T-helper 1 cell treated with Interleukin-12 subunit alpha and Interleukin-12 subunit beta and Interleukin-4 antibody, amounts not matched to agents 30 μg/mL and 1 μg/mL, for 36 hours (primary cell): Measurements from ENCODE around the gene NELL1.

Experiments used
- H3K27ac Mint-ChIP-seq: one replicate; pipeline ENCODE4 v1.8.0; 2021; ENCODE audit warnings: mild to moderate bottlenecking, mixed read lengths
- H3K27me3 Mint-ChIP-seq: one replicate; pipeline ENCODE4 v1.8.0; 2021; ENCODE audit warnings: low read depth, mixed read lengths
- H3K36me3 Mint-ChIP-seq: one replicate; pipeline ENCODE4 v1.8.0; 2021; ENCODE audit warnings: low read depth, mixed read lengths
- H3K4me1 Mint-ChIP-seq: one replicate; pipeline ENCODE4 v1.8.0; 2021; ENCODE audit warnings: low read depth, mixed read lengths
- H3K4me3 Mint-ChIP-seq: one replicate; pipeline ENCODE4 v1.8.0; 2021; ENCODE audit warnings: mild to moderate bottlenecking, moderate library complexity, mixed read lengths
- H3K9me3 Mint-ChIP-seq: one replicate; pipeline ENCODE4 v1.8.0; 2021; ENCODE audit warnings: mixed read lengths

NELL1 gene

DNA sequence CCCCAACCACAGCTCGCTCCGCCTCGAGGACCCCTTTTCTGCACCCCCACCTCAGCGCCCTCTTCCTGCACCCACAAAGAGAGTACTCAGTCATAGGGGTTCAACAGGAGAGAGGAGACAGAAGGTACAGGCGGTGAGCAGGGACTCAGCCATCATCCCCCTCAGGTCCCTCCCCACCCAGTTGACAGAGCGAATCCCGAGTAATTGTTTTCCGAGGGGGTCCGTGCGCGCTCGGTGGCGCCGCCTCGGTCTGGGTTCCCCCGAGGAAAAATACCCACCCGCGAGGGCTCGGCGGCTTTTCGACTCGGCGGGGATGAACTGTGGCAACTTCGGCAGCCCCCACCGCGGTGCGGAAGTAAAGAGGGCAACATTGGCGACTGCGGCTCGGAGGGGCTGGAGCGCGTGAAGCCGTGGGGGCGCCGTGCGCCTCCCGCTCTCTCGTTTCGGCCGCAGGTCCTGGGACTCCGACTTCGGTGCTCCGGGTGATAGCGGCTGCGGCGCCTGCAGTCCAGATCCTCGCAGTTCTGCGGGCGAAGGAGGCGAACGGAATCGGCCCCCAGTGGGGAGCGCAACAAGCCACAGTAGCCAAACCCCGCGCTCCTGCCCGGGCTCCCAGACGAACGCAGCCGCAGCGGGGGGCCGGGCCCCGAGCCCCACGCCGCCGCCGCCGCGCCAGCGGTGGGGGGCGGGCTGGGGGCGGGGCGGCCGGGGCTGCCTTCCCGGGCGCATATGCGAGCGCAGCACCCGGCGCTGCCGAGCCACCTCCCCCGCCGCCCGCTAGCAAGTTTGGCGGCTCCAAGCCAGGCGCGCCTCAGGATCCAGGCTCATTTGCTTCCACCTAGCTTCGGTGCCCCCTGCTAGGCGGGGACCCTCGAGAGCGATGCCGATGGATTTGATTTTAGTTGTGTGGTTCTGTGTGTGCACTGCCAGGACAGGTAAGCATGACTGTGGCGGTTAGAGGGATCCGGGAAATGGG is at the start of gene NELL1:
Gene NELL1, plus strand, starts transcription at position 743 of the 976 bp plus-strand sequence.
- no peak within 1 kb of the TSS for H3K4me3 Mint-ChIP-seq

DNA sequence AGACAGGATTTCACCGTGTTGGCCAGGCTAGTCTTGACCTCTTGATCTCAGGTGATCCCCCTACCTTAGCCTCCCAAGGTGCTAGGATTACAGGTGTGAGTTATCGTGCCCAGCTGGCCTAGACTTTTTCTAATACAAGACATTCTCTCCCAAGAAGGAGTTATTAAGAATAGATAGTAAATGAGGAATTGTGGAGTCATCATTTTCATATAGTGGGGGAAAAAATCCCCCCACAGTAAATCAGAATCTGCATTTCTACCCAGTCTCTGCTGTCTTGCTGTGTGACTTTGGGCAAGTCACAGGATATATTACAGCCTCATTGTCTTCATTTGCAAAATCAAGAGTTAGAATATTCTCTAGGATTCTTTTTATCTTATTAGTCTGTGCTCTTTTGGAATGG is 48.4 kb upstream of the NELL1 start:
- Mint-ChIP-seq H3K36me3 (no peaks in the 10 kb centered on the region), H3K27me3 (no peaks in the 10 kb centered on the region), H3K27ac (no peak overlapping the region), H3K4me3 (no peak overlapping the region), H3K4me1 (no peaks in the 10 kb centered on the region), H3K9me3 (no peaks in the 10 kb centered on the region)

More for the DNA sequence above, at the start of gene NELL1:
- H3K4me1 Mint-ChIP-seq = no peaks in the 10 kb centered on the region
- H3K27ac Mint-ChIP-seq = no peak within 1 kb of the TSS
- H3K27me3 Mint-ChIP-seq = peaks cover 73% of the 10 kb centered on the region
- peaks cover 4% of the 10 kb centered on the region for H3K36me3 Mint-ChIP-seq
- H3K9me3 Mint-ChIP-seq = no peaks in the 10 kb centered on the region

GRCh38 chr11:20621679-20622078 is 47.7 kb upstream of the NELL1 start:
- no peak overlapping the region for H3K4me3 Mint-ChIP-seq
- H3K27me3 Mint-ChIP-seq = no peaks in the 10 kb centered on the region
- H3K4me1 Mint-ChIP-seq = no peaks in the 10 kb centered on the region

DNA sequence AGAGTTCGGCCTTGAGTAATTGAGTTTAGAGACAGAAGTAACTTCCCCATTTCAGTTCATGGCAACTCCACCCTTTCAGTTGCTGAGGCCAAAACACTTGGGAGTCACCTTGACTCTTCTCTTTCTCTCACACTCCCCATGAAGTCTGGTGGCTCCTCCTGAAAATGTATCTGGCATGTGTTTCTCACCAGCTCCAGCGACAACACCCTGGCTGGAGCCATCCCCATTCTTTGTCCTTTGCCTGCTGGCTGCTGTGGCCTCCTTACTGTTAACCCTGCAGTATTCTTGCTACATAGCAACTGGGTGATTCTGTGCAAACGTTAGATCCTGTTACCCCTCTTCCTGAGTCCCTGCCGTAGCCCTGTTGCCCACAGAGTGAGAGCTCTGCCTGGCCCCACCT is 46.1 kb upstream of the NELL1 start:
- Mint-ChIP-seq H3K27me3 (no peaks in the 10 kb centered on the region), H3K9me3 (no peaks in the 10 kb centered on the region), H3K4me3 (no peak overlapping the region), H3K27ac (no peak overlapping the region), H3K36me3 (no peaks in the 10 kb centered on the region), H3K4me1 (no peaks in the 10 kb centered on the region)

More at GRCh38 chr11:20621679-20622078, 47.7 kb upstream of the NELL1 start:
- Mint-ChIP-seq H3K27ac (no peak overlapping the region), H3K9me3 (no peaks in the 10 kb centered on the region), H3K36me3 (no peaks in the 10 kb centered on the region)

DNA sequence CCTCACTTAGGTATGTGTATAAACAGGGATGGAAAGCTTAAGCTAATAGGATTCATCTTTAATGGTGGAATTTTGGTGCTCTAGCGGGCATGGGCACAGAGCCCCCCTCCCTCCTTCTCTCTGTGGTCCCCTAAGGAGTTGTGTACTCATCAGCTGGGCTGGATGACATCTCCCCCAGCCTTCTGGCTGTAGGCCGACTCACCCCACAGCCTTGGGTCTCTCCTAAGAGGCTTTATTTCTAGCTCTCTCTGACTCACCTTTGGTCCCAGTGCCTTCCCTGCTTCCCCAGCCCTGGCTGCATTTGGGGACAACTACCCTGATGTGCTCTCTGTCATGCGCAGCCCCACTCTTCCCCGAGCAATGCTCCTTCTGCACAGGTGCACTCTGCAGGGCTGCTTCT is 43.1 kb upstream of the NELL1 start:
- H3K27ac Mint-ChIP-seq = no peak overlapping the region
- H3K9me3 Mint-ChIP-seq = no peaks in the 10 kb centered on the region
- H3K4me1 Mint-ChIP-seq = no peaks in the 10 kb centered on the region
- no peak overlapping the region for H3K4me3 Mint-ChIP-seq
- no peaks in the 10 kb centered on the region for H3K27me3 Mint-ChIP-seq
- H3K36me3 Mint-ChIP-seq = no peaks in the 10 kb centered on the region

DNA sequence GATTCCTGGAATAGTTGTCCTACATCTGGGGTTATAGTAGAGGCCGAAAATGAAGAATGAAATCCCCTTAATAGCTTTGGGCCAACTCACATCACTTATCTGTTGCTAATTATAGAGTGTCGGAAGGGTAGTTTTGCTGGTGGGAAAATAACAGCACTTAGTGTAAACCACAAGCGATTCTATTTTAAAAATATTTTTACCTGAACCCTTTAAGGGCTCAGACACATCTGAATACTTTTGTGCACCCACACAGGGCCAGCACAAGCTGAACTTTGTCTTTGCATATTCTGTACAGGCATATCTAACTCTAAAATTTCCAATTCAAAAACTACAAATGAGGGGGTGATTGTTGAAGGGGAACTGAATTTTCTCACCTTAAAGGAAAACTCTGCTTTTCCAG is 42.4 kb upstream of the NELL1 start:
- Mint-ChIP-seq H3K27me3 (no peaks in the 10 kb centered on the region), H3K4me1 (no peaks in the 10 kb centered on the region), H3K36me3 (no peaks in the 10 kb centered on the region), H3K27ac (no peak overlapping the region), H3K4me3 (no peak overlapping the region), H3K9me3 (no peaks in the 10 kb centered on the region)

- Mint-ChIP-seq H3K9me3 (no peaks in the 10 kb centered on the region), H3K27me3 (no peaks in the 10 kb centered on the region)
These were observed 41.7 kb upstream of the NELL1 start for GRCh38 chr11:20627701-20628100.

DNA sequence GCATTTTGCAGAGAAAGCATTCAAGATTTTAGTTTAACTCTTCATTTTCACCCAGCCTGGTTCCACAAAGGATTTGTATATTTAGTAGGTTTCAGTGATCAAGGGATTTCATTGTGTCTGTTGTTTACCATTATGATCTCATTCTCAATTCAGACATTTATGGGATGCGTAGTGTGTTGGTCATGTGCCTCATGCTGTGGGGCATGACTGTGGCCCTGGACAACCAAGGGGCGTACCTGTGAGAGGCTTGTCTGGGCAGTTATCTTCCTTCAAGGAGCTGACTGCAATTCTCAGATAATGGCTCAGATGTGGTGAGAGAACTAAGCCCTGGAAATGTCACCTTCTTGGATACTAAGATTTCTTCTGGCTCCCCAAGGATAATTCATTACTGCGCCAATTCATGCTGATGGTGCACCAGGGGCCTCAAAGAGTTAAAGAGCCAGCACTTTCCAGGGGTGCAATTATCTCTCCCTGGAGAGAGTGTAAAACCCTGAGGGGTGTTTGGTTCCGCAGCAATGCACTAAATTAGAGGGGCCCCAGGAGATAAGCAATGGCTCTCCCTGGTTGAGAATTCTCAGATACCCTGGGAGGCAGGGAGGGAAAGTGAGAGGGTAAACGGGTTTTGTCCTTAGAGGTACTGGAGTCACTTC is 37.7 kb upstream of the NELL1 start:
- no peak overlapping the region for H3K27ac Mint-ChIP-seq
- no peak overlapping the region for H3K4me3 Mint-ChIP-seq

More at GRCh38 chr11:20627701-20628100, 41.7 kb upstream of the NELL1 start:
- Mint-ChIP-seq H3K27ac (no peak overlapping the region), H3K36me3 (no peaks in the 10 kb centered on the region), H3K4me3 (no peak overlapping the region), H3K4me1 (no peaks in the 10 kb centered on the region)

GRCh38 chr11:20632169-20632532 is 37.2 kb upstream of the NELL1 start:
- Mint-ChIP-seq H3K9me3 (no peaks in the 10 kb centered on the region), H3K4me1 (no peaks in the 10 kb centered on the region), H3K36me3 (no peaks in the 10 kb centered on the region), H3K27ac (no peak overlapping the region), H3K27me3 (no peaks in the 10 kb centered on the region), H3K4me3 (no peak overlapping the region)

More for the DNA sequence above, 37.7 kb upstream of the NELL1 start:
- no peaks in the 10 kb centered on the region for H3K36me3 Mint-ChIP-seq
- no peaks in the 10 kb centered on the region for H3K27me3 Mint-ChIP-seq
- no peaks in the 10 kb centered on the region for H3K4me1 Mint-ChIP-seq
- no peaks in the 10 kb centered on the region for H3K9me3 Mint-ChIP-seq

DNA sequence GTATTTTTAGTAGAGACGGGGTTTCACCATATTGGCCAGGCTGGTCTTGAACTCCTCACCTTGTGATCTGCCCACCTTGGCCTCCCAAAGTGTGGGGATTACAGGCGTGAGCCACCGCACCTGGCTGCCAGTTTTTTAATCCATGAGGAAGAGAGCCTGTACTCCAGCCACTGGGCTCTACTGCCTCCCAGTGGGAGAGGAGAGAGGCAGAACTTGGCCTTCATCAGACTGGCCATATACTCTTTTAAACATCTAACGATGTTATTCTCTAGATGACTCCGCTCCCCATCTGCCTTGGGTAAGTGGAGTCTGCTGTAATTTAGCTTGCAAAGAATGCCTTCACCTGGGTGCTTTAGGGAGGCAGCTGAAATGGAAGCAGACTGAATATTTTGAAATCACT is 35.3 kb upstream of the NELL1 start:
- no peaks in the 10 kb centered on the region for H3K36me3 Mint-ChIP-seq
- H3K4me3 Mint-ChIP-seq = no peak overlapping the region
- no peaks in the 10 kb centered on the region for H3K9me3 Mint-ChIP-seq
- no peaks in the 10 kb centered on the region for H3K27me3 Mint-ChIP-seq
- no peak overlapping the region for H3K27ac Mint-ChIP-seq
- H3K4me1 Mint-ChIP-seq = no peaks in the 10 kb centered on the region

GRCh38 chr11:20634781-20635180 is 34.6 kb upstream of the NELL1 start:
- Mint-ChIP-seq H3K4me1 (no peaks in the 10 kb centered on the region), H3K27ac (no peak overlapping the region), H3K4me3 (no peak overlapping the region)

DNA sequence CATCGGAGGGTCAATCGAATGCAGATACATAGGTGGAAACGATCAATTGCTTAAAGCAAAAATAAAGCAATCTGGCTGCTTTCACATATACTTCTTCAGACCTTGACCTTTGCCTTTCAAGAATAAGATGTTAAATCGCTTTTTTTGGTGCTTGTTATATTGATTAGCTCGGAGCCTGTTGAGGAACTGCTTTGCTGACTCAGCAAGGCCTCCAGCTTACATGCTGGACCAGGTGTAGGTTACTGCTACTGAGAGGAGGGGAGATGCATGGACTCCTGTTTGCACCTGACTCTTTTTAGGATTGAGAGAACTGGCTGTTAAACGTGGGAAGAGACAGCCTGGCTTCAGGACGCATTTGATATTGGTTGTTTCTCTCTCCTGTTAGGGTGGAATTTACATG is 31.3 kb upstream of the NELL1 start:
- H3K27me3 Mint-ChIP-seq = no peaks in the 10 kb centered on the region
- H3K27ac Mint-ChIP-seq = no peak overlapping the region
- no peaks in the 10 kb centered on the region for H3K36me3 Mint-ChIP-seq
- no peaks in the 10 kb centered on the region for H3K9me3 Mint-ChIP-seq
- H3K4me1 Mint-ChIP-seq = no peaks in the 10 kb centered on the region
- no peak overlapping the region for H3K4me3 Mint-ChIP-seq

More at GRCh38 chr11:20634781-20635180, 34.6 kb upstream of the NELL1 start:
- Mint-ChIP-seq H3K9me3 (no peaks in the 10 kb centered on the region), H3K27me3 (no peaks in the 10 kb centered on the region), H3K36me3 (no peaks in the 10 kb centered on the region)

- no peaks in the 10 kb centered on the region for H3K9me3 Mint-ChIP-seq
- H3K4me1 Mint-ChIP-seq = no peaks in the 10 kb centered on the region
- H3K27me3 Mint-ChIP-seq = no peaks in the 10 kb centered on the region
- no peak overlapping the region for H3K27ac Mint-ChIP-seq
- no peak overlapping the region for H3K4me3 Mint-ChIP-seq
- no peaks in the 10 kb centered on the region for H3K36me3 Mint-ChIP-seq
These were observed 29.7 kb upstream of the NELL1 start for GRCh38 chr11:20639688-20640087.

DNA sequence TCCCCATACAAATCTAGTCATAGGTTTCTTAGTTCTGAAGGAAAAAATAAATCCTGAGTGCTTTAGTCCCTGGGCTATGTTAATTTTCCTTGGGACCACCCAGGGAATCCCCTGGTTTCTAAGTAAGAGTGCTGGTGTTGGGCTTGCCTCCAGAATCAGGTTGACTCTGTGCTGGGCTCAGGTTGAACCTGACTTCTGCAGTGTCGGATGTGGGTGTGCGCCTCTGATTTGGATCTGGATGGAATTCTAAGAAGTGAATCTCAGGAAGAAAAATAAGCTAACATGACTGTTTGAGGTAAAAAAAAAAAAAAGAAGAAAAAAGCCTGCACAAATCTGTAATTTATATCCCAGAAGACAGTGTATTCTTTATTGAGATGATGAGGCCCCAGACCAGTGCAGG is 29.0 kb upstream of the NELL1 start:
- Mint-ChIP-seq H3K4me3 (no peak overlapping the region), H3K9me3 (no peaks in the 10 kb centered on the region), H3K27ac (no peak overlapping the region), H3K4me1 (no peaks in the 10 kb centered on the region), H3K27me3 (no peaks in the 10 kb centered on the region), H3K36me3 (no peaks in the 10 kb centered on the region)

- Mint-ChIP-seq H3K27ac (no peak overlapping the region), H3K4me3 (no peak overlapping the region), H3K9me3 (no peaks in the 10 kb centered on the region), H3K36me3 (no peaks in the 10 kb centered on the region), H3K27me3 (no peaks in the 10 kb centered on the region), H3K4me1 (no peaks in the 10 kb centered on the region)
These were observed 25.0 kb upstream of the NELL1 start for GRCh38 chr11:20644360-20644759.
